ENCODE results near the gene XPC.

XPC gene

DNA sequence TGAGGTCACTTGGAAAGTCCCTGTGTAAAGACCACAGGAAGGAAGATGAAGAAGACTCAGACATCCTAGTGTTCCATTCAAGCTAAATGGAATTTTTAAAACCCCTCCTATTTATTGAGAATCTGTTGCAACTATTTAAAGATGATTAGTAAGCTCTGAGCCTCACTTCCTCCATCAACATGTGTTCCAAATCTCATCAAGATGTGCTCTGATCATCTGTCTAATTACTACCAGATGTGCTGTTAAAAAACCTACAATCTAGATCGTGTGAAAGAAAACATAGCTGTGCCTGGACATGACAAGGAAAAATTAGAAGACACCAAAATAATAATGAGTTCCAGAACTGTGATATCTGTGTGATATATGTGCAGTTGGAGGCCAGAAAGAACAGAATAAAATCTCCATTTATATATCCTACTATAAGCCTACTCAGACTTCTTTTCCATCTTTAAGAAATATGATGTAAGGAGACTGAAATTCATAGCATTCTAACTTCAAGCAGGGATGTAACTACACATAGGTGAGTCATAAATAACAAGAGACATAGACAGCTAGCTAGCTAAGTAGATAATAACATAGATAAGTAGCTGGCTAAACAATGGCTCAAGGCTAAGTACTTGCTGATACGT is 7.8 kb downstream of the XPC start:
- DNase-seq (ENCODE audit: low read depth in 2 of 2): no peak

GRCh38 chr3:14169871-14170270 is 8.5 kb downstream of the XPC start:
- no peak for DNase-seq (ENCODE audit: low read depth in 2 of 2)

DNA sequence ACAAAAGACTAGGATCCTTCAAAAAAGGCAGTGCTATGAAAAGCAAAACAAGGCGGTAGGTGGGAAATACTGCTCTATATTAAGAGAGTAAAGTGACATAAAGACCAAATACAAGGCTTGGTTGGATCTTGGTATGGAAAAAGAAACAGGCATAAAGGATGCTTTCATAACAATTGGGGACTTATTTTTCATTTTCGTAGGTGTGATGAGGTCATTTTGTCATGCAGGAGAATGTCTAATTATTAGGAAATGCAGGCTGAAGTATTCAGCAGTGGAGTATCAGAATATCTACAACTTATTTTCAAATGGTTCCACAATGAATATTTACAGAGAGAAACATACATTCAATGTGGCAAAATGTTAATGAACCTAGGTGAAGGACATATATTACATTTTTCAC is 9.0 kb downstream of the XPC start:
- DNase-seq (ENCODE audit: low read depth in 2 of 2): no peak

GRCh38 chr3:14166877-14167603 is 11.4 kb downstream of the XPC start:
- no peak for DNase-seq (ENCODE audit: low read depth in 2 of 2)

- no peak for DNase-seq (ENCODE audit: low read depth in 2 of 2)
Observed at GRCh38 chr3:14162178-14162577, 16.2 kb downstream of the XPC start.

DNA sequence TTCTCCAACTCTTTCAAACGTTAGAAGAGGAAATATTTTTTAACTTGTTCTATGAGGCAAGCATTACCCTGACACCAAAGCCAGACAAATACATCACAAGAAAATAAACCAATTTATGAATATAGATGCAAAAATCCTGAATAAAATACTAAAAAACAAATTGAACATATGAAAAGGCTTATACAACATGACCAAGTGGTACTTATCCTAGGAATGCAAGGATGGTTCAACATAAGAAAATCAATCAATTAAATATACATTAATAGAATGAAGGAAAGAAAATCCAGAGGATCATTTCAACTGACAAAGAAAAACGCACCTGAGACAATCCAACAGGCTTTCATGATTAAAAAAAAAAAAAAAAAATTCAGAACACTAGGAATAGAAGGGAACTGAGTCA is 17.1 kb downstream of the XPC start:
- DNase-seq (ENCODE audit: low read depth in 2 of 2): no peak

DNA sequence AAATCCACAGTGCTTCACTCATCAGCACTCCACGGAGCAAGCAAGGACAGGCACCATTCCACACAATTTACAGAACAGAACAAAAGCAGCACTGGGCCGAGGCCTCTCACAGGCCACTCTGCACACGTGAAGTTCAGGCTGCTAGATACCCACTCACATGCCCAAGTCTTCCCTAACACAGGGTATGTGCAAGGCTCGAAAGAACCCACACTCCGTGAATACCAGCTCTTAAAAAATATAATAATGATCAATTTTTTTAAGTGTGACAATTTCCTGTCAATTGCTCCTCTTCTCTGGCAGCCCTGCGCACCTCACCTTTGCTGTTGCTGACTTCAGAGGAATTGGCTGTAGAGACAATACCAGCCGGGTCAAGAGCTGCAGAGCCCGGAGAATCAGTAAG is 19.0 kb downstream of the XPC start:
- no peak for DNase-seq (ENCODE audit: low read depth in 2 of 2)

GRCh38 chr3:14158370-14158769 is 20.0 kb downstream of the XPC start:
- DNase-seq (ENCODE audit: low read depth in 2 of 2): no peak

DNA sequence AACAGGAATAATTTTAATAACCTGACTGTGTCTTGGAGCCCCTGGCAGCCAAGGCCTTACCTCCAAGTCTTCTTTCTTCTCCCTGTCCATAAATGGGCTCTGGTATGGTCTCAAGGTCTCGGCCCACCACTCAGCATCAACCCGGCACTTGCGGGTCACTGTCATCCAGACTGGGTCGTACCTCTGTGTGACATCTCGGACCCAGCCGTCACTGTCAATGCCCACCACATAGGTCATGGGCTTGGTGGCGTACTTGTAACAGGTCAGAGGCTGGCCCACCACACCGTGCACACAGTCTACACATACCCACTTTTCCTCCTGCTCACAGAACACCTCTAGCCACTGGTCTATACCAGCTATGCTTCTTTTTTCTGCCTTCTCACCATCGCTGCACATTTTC is 20.4 kb downstream of the XPC start:
- no peak for DNase-seq (ENCODE audit: low read depth in 2 of 2)

DNA sequence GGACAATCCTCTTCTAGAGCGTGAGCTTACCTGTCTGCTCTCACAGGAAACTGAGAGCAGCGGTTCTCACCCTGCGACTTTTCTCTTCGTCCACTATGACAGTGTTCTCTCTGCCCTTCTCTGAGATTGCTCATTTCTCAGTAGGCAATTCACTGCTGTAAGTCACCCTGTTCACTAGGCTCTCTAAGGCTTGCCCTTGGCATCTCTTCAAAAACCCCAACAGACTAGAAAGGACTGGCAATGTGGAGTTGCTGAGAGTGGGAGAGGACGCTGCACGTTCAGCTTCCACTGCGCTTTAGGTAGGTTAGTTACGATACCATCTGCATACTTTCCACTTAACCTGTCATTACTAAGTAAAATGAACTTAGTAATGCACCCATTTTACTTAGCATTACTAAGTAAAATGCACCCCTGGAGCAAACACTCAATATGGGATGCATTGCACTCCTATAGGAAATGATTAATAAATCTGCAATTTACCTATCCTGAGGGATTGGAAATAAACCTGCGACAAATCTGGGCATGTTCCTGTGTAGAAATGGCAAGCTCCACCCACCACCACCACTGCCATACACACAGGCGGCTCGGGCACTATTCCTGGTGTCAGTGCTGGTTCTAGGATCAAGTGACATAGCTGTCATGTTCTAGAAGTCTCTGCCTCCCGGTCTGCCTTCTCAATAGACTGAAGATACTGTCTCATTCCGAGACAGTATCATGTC is 21.4 kb downstream of the XPC start:
- DNase-seq (ENCODE audit: low read depth in 2 of 2): no peak

- DNase-seq (ENCODE audit: low read depth in 2 of 2): no peak
Observed at GRCh38 chr3:14156201-14156600, 22.2 kb downstream of the XPC start.

- no peak for DNase-seq (ENCODE audit: low read depth in 2 of 2)
Observed at GRCh38 chr3:14154895-14155440, 23.4 kb downstream of the XPC start.

GRCh38 chr3:14154276-14154675 is 24.1 kb downstream of the XPC start:
- no peak for DNase-seq (ENCODE audit: low read depth in 2 of 2)

DNA sequence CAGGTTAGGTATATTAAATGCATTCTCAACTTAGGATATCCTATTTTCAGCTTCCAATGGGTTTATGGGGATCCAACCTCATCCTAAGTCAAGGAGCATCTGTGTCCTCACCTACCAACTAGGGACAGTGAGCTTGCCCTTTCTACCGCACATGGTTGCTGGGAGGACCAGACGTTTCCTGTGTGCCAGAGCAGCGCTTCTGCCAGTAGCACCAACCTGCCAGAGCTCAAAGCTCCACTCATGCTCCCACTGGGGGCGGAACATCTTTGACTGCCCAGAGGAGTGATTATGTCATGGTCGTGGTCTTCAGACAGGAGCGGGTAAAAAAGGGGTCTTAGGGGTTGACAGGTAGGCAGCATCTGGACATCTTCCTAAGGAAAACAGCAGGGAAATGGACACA is 24.7 kb downstream of the XPC start:
- DNase-seq (ENCODE audit: low read depth in 2 of 2): no peak

DNA sequence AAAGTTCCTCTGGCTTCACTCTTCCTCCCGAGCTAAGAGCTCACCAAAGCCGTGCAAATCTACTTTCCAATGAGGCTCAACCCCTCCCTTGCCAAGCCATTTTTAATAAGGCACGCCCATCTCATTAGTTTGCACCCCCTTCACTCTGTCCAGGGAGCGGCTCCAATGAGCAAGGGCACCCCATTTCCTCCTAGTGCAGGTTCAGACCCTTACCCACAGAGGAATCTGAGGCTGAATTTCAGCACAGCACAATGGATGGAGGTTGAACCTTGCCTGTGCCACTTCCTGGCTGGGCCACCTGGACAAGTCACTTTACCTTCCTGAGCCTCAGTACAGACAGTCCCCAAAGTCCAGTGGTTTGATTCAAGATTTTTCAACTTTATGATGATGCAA is 25.4 kb downstream of the XPC start:
- DNase-seq (ENCODE audit: low read depth in 2 of 2): no peak

- no peak for DNase-seq (ENCODE audit: low read depth in 2 of 2)
Observed at GRCh38 chr3:14152233-14152962, 26.0 kb downstream of the XPC start.

GRCh38 chr3:14151471-14152083 is 26.8 kb downstream of the XPC start:
- DNase-seq (ENCODE audit: low read depth in 2 of 2): no peak

DNA sequence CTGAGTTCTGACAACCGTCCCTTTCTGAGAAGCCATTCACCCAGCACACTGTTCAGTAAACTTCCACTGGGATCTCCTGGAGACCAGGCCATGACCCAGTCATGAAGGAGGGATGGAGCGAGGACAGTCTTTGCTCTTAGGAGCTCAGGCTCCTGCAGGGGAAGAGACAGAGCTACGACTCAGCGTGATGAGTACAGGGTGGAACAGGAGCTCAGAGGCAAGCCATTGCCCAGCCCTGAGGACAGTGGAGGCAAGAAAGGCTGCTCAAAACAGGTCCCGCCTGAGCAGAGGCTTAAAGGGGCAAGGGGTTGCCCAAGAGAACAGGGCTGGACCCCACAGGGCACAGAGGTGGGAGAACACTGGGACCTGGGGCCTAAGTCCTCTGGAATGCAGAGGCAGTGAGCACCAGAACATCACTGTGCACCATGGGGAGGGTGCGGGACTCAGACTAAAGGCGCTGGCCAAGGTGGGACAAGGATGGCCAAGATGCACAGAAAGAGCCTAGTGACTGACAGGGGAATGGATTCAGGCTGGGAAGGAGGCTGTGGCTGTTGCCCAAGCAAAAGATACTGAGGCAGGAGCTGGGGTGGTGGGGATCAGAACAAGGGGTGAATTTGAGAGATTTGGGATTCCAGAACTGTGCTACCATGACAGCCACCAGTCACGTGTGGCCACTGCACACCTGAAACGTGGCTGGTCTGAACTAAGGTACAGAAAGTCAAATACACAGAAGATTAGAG is 27.7 kb downstream of the XPC start:
- DNase-seq (ENCODE audit: low read depth in 2 of 2): no peak

GRCh38 chr3:14150078-14150477 is 28.3 kb downstream of the XPC start:
- DNase-seq (ENCODE audit: low read depth in 2 of 2): no peak

- no peak for DNase-seq (ENCODE audit: low read depth in 2 of 2)
Observed at GRCh38 chr3:14148041-14148985, 30.1 kb downstream of the XPC start.
